Measurements from ENCODE around the gene TLR2. TPM values are rescaled to one million over a fixed set of nuclear protein-coding genes. Genes with fewer than 3 reads are reported as not detected.

TLR2 gene
- total RNA-seq, 4 donors from 2014 or later, result 0.40 to 17.6 (median 9.1) TPM

- in situ Hi-C loops (cut with MboI; ENCODE audit: low pct_ligation_motif_present in 1 of 4, low pct_unique_long_range_greater_than_20kb in 1 of 4, low sequenced_read_pairs in 3 of 4), result loop anchor here in 1 of 4 donors (10.0 kb wide), 1 partner anchor 117 kb away; no protein-coding TSS in a partner anchor
- intact Hi-C loops (cut with DNase I; ENCODE audit: low total_unique reads), result no loop called here
Observed at GRCh38 chr4:153638011-153638410, 46.1 kb upstream of the TLR2 start.

GRCh38 chr4:153638999-153639398, 45.1 kb upstream of the TLR2 start:
- peaks cover 0 to 5% (median 0%) of the 10 kb centered on the region in 4 donors for H3K36me3 ChIP-seq
- in situ Hi-C loops (cut with MboI; ENCODE audit: low pct_ligation_motif_present in 1 of 4, low pct_unique_long_range_greater_than_20kb in 1 of 4, low sequenced_read_pairs in 3 of 4), result loop anchor here in 1 of 4 donors (10.0 kb wide), 1 partner anchor 116 kb away; no protein-coding TSS in a partner anchor
- WGBS, 2 donors (ENCODE audit: low coverage in 1 of 2), result 82 to 100% methylated on average over 3 of the region's 3 CpGs
- H3K4me3 ChIP-seq, result no peak overlapping the region
- no peak overlapping the region for H3K27ac ChIP-seq
- TF ChIP-seq CTCF (IDR thresholded peaks at IDR 0.05) (no peak), POLR2A (IDR thresholded peaks at IDR 0.05) (no peak), EP300 (IDR thresholded peaks at IDR 0.05; ENCODE audit: low read depth) (no peak), POLR2AphosphoS5 (IDR thresholded peaks at IDR 0.05) (no peak)
- DNase-seq, result no peak
- intact Hi-C loops (cut with DNase I; ENCODE audit: low total_unique reads), result no loop called here
- no peaks in the 10 kb centered on the region for H3K27me3 ChIP-seq
- H3K9me3 ChIP-seq, result no peaks in the 10 kb centered on the region
- no peaks in the 10 kb centered on the region for H3K4me1 ChIP-seq

More at GRCh38 chr4:153638011-153638410, 46.1 kb upstream of the TLR2 start:
- Histone ChIP-seq H3K36me3 (peaks cover 0 to 10% (median 0%) of the 10 kb centered on the region in 4 donors), H3K27me3 (no peaks in the 10 kb centered on the region), H3K9me3 (no peaks in the 10 kb centered on the region), H3K4me3 (no peak overlapping the region), H3K27ac (no peak overlapping the region), H3K4me1 (no peaks in the 10 kb centered on the region)
- DNase-seq, result no peak
- 80 to 94% methylated on average over 8 of the region's 8 CpGs for WGBS, 2 donors (ENCODE audit: low coverage in 1 of 2)
- TF ChIP-seq EP300 (IDR thresholded peaks at IDR 0.05; ENCODE audit: low read depth) (no peak), CTCF (IDR thresholded peaks at IDR 0.05) (no peak), POLR2A (IDR thresholded peaks at IDR 0.05) (no peak), POLR2AphosphoS5 (IDR thresholded peaks at IDR 0.05) (no peak)

GRCh38 chr4:153639833-153640802, 44.0 kb upstream of the TLR2 start:
- intact Hi-C loops (cut with DNase I; ENCODE audit: low total_unique reads), result loop anchor here (10.0 kb wide), 1 partner anchor 295 kb away; the partner anchor contains the start of gene MND1
- Histone ChIP-seq H3K36me3 (no peaks in the 10 kb centered on the region), H3K4me3 (no peak overlapping the region), H3K27ac (no peak overlapping the region), H3K27me3 (no peaks in the 10 kb centered on the region), H3K9me3 (no peaks in the 10 kb centered on the region), H3K4me1 (no peaks in the 10 kb centered on the region)
- in situ Hi-C loops (cut with MboI; ENCODE audit: low pct_ligation_motif_present in 1 of 4, low pct_unique_long_range_greater_than_20kb in 1 of 4, low sequenced_read_pairs in 3 of 4), result loop anchor here in 1 of 4 donors (10.0 kb wide), 1 partner anchor 115 kb away; no protein-coding TSS in a partner anchor
- TF ChIP-seq CTCF (IDR thresholded peaks at IDR 0.05) (no peak), POLR2AphosphoS5 (IDR thresholded peaks at IDR 0.05) (no peak), EP300 (IDR thresholded peaks at IDR 0.05; ENCODE audit: low read depth) (no peak), POLR2A (IDR thresholded peaks at IDR 0.05) (no peak)
- 89 to 100% methylated on average over 5 to 23 of the region's 23 CpGs for WGBS, 2 donors (ENCODE audit: low coverage in 1 of 2)
- DNase-seq, result no peak

GRCh38 chr4:153641532-153641931, 42.5 kb upstream of the TLR2 start:
- no peaks in the 10 kb centered on the region for H3K36me3 ChIP-seq
- in situ Hi-C loops (cut with MboI; ENCODE audit: low pct_ligation_motif_present in 1 of 4, low pct_unique_long_range_greater_than_20kb in 1 of 4, low sequenced_read_pairs in 3 of 4), result no loop called here
- H3K27ac ChIP-seq, result no peak overlapping the region
- H3K27me3 ChIP-seq, result no peaks in the 10 kb centered on the region
- WGBS, 2 donors (ENCODE audit: low coverage in 1 of 2), result 78 to 79% methylated on average over 4 to 7 of the region's 7 CpGs
- H3K4me3 ChIP-seq, result no peak overlapping the region
- no peaks in the 10 kb centered on the region for H3K9me3 ChIP-seq
- H3K4me1 ChIP-seq, result no peaks in the 10 kb centered on the region
- intact Hi-C loops (cut with DNase I; ENCODE audit: low total_unique reads), result loop anchor here (10.0 kb wide), 1 partner anchor 297 kb away; the partner anchor contains the start of gene MND1
- DNase-seq, result no peak
- no peak for TF ChIP-seq CTCF (IDR thresholded peaks at IDR 0.05)
- TF ChIP-seq POLR2AphosphoS5 (IDR thresholded peaks at IDR 0.05), result no peak
- TF ChIP-seq POLR2A (IDR thresholded peaks at IDR 0.05), result no peak
- no peak for TF ChIP-seq EP300 (IDR thresholded peaks at IDR 0.05; ENCODE audit: low read depth)
